ENCODE data around the gene ZDHHC14. TPM values are rescaled to one million over a fixed set of nuclear protein-coding genes. Genes with fewer than 3 reads are reported as not detected.

ZDHHC14 gene
- total RNA-seq, 2 experiments from 2014 or later = 7.9 to 32.7 TPM

- H3K27ac Mint-ChIP-seq = no peak overlapping the region
- peaks cover 3% of the 10 kb centered on the region for H3K27me3 Mint-ChIP-seq
- ATAC-seq = no peak
- DNase-seq = no peak
- peaks cover 22% of the 10 kb centered on the region for H3K4me1 Mint-ChIP-seq
- CTCF ChIA-PET = interaction anchor here (2.1 kb wide), 1 partner anchor 15 kb away, joined by 5 read pairs; no protein-coding TSS in a partner anchor
- peaks cover 13% of the 10 kb centered on the region for H3K9me3 Mint-ChIP-seq (ENCODE audit: low read depth)
- peaks cover 22% of the 10 kb centered on the region for H3K36me3 Mint-ChIP-seq
- no peak overlapping the region for H3K4me3 Mint-ChIP-seq
These were observed 130.8 kb downstream of the ZDHHC14 start for GRCh38 chr6:157511682-157512381.

GRCh38 chr6:157512382-157512682, 131.3 kb downstream of the ZDHHC14 start:
- Mint-ChIP-seq H3K4me3 (no peak overlapping the region), H3K27ac (no peak overlapping the region), H3K36me3 (peaks cover 20% of the 10 kb centered on the region), H3K9me3 (ENCODE audit: low read depth) (peaks cover 12% of the 10 kb centered on the region), H3K4me1 (peaks cover 22% of the 10 kb centered on the region), H3K27me3 (peaks cover 3% of the 10 kb centered on the region)
- ATAC-seq = no peak
- no peak for DNase-seq
- CTCF ChIA-PET = no interaction called here

GRCh38 chr6:157513004-157513603, 132.1 kb downstream of the ZDHHC14 start:
- ATAC-seq = no peak
- no peak for DNase-seq
- H3K27me3 Mint-ChIP-seq = peaks cover 3% of the 10 kb centered on the region
- H3K36me3 Mint-ChIP-seq = peaks cover 13% of the 10 kb centered on the region
- no peak overlapping the region for H3K4me3 Mint-ChIP-seq
- H3K27ac Mint-ChIP-seq = no peak overlapping the region
- H3K4me1 Mint-ChIP-seq = peaks cover 24% of the 10 kb centered on the region
- CTCF ChIA-PET = no interaction called here
- H3K9me3 Mint-ChIP-seq (ENCODE audit: low read depth) = peaks cover 6% of the 10 kb centered on the region

- H3K27me3 Mint-ChIP-seq = peaks cover 2% of the 10 kb centered on the region
- H3K4me3 Mint-ChIP-seq = no peak overlapping the region
- peaks cover 4% of the 10 kb centered on the region for H3K9me3 Mint-ChIP-seq (ENCODE audit: low read depth)
- no peak for ATAC-seq
- H3K27ac Mint-ChIP-seq = no peak overlapping the region
- CTCF ChIA-PET = no interaction called here
- H3K4me1 Mint-ChIP-seq = peaks cover 24% of the 10 kb centered on the region
- H3K36me3 Mint-ChIP-seq = peaks cover 8% of the 10 kb centered on the region
- DNase-seq = peak; percentile 15
These were observed 132.9 kb downstream of the ZDHHC14 start for GRCh38 chr6:157513619-157514485.

- H3K36me3 Mint-ChIP-seq = peaks cover 5% of the 10 kb centered on the region
- peaks cover 2% of the 10 kb centered on the region for H3K9me3 Mint-ChIP-seq (ENCODE audit: low read depth)
- H3K4me3 Mint-ChIP-seq = no peak overlapping the region
- DNase-seq (peak; percentile 46), ATAC-seq (peak; percentile 55)
- no peaks in the 10 kb centered on the region for H3K27me3 Mint-ChIP-seq
- H3K27ac Mint-ChIP-seq = no peak overlapping the region
- CTCF ChIA-PET = interaction anchor here (1.3 kb wide), 1 partner anchor 12 kb away, joined by 5 read pairs; no protein-coding TSS in a partner anchor
- peaks cover 24% of the 10 kb centered on the region for H3K4me1 Mint-ChIP-seq
These were observed 133.9 kb downstream of the ZDHHC14 start for GRCh38 chr6:157514659-157515496.

- Mint-ChIP-seq H3K4me3 (no peak overlapping the region), H3K27me3 (no peaks in the 10 kb centered on the region), H3K27ac (no peak overlapping the region), H3K9me3 (ENCODE audit: low read depth) (no peaks in the 10 kb centered on the region), H3K4me1 (peaks cover 18% of the 10 kb centered on the region), H3K36me3 (peaks cover 3% of the 10 kb centered on the region)
- DNase-seq (peak; percentile 22), ATAC-seq (no peak)
- CTCF ChIA-PET = no interaction called here
These were observed 135.5 kb downstream of the ZDHHC14 start for GRCh38 chr6:157516319-157517026.

GRCh38 chr6:157517601-157518359, 136.8 kb downstream of the ZDHHC14 start:
- Mint-ChIP-seq H3K27ac (no peak overlapping the region), H3K4me1 (peaks cover 23% of the 10 kb centered on the region), H3K36me3 (peaks cover 3% of the 10 kb centered on the region), H3K4me3 (no peak overlapping the region), H3K9me3 (ENCODE audit: low read depth) (no peaks in the 10 kb centered on the region), H3K27me3 (no peaks in the 10 kb centered on the region)
- CTCF ChIA-PET = interaction anchor here (1.6 kb wide), 1 partner anchor 149 kb away, joined by 5 read pairs; no protein-coding TSS in a partner anchor
- ATAC-seq = no peak
- DNase-seq = no peak

GRCh38 chr6:157518397-157519250, 137.6 kb downstream of the ZDHHC14 start:
- CTCF ChIA-PET = interaction anchor here (0.7 to 1.6 kb wide), 3 partner anchors 16 to 148 kb away, joined by 3 to 5 read pairs (median 4); no protein-coding TSS in a partner anchor

GRCh38 chr6:157519255-157520116, 138.5 kb downstream of the ZDHHC14 start:
- CTCF ChIA-PET = interaction anchor here (0.7 to 1.6 kb wide), 3 partner anchors 15 to 148 kb away, joined by 3 to 5 read pairs (median 4); no protein-coding TSS in a partner anchor
- H3K27ac Mint-ChIP-seq = no peak overlapping the region
- H3K4me1 Mint-ChIP-seq = peaks cover 28% of the 10 kb centered on the region
- H3K36me3 Mint-ChIP-seq = peaks cover 11% of the 10 kb centered on the region
- peak; percentile 37 for DNase-seq
- no peaks in the 10 kb centered on the region for H3K9me3 Mint-ChIP-seq (ENCODE audit: low read depth)
- no peak for ATAC-seq
- H3K4me3 Mint-ChIP-seq = no peak overlapping the region
- H3K27me3 Mint-ChIP-seq = no peaks in the 10 kb centered on the region

More at GRCh38 chr6:157518397-157519250, 137.6 kb downstream of the ZDHHC14 start:
- ATAC-seq (no peak), DNase-seq (no peak)
- H3K27ac Mint-ChIP-seq = no peak overlapping the region
- peaks cover 6% of the 10 kb centered on the region for H3K36me3 Mint-ChIP-seq
- H3K27me3 Mint-ChIP-seq = no peaks in the 10 kb centered on the region
- no peak overlapping the region for H3K4me3 Mint-ChIP-seq
- peaks cover 28% of the 10 kb centered on the region for H3K4me1 Mint-ChIP-seq
- no peaks in the 10 kb centered on the region for H3K9me3 Mint-ChIP-seq (ENCODE audit: low read depth)

GRCh38 chr6:157520117-157520406, 139.1 kb downstream of the ZDHHC14 start:
- DNase-seq (no peak), ATAC-seq (no peak)
- Mint-ChIP-seq H3K4me3 (no peak overlapping the region), H3K27ac (no peak overlapping the region), H3K27me3 (no peaks in the 10 kb centered on the region), H3K9me3 (ENCODE audit: low read depth) (no peaks in the 10 kb centered on the region), H3K4me1 (peaks cover 25% of the 10 kb centered on the region), H3K36me3 (peaks cover 14% of the 10 kb centered on the region)
- CTCF ChIA-PET = no interaction called here

Data from activated CD8-positive, alpha-beta memory T cell treated with anti-CD3 and anti-CD28 coated beads, Interleukin-2, amount 10 ng/mL, durations not matched to agents 7 days and 5 days (primary cell).